ENCODE results near the gene KIF2C. TPM values are rescaled to one million over a fixed set of nuclear protein-coding genes. Genes with fewer than 3 reads are reported as not detected.
"Not testable (repeated sequence)": the region's sequence is repeated elsewhere in the genome, so short reads cannot be mapped to it uniquely, and the experiment has no call there.

Gene KIF2C
- polyA plus RNA-seq, 3 donors: 0.13 to 0.29 (median 0.24) TPM

DNA sequence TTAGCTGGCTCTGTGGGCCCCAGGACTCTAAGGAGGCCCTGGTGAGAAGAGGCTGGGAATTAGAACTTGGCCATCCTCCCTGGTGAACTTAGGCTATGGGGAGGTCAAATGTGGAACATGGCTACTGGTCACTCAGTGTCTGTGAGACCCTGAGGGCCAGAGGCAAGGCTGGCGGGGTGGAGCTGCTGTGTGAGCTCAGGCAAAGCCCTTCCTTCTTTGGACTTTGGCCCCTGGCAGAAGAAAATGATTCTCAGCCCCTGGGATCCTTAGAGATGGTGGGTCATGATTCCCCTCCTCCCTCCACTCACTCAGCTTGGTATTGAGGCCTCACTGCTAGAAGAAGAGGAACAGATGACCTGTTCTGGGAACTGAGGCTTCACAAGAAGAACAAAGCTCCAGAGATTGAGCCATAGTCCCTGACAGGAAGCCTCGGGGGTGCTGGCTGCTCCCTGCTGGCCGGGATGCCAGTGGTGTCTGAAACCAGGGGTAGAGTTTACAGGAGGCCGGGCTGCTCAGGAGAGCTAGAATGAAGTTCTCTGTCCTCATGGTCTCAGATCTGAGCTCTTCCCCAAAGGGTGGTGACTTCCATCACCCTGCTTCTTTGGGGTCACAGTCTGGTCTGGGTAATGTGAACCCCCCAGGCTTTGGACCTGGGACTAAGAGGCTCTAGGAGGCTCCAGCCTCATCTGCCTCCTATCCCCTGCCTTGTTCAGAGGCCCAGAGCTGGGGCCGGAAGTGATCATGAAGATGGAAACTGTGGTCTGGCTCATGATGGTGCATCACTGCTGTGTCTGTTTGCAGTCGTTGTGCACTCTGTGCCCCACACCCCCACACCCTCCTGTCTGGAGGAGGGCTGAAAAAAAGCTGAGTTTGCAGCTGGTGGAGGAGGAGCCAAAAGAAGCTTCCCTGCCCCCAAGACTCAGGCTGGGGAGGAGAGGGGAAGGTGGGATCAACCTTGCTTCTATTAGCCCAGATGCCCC lies 69.6 kb downstream of the KIF2C start:
- Mint-ChIP-seq H3K9me3 (no peaks in the 10 kb centered on the region), H3K27me3 (ENCODE audit: low read depth in 3 of 3) (peaks cover 0 to 4% (median 3%) of the 10 kb centered on the region in 3 donors), H3K4me1 (peaks cover 77% of the 10 kb centered on the region), H3K36me3 (peaks cover 30 to 32% of the 10 kb centered on the region in 2 donors), H3K4me3 (peak overlapping the region; percentile 64 to 78), H3K27ac (peak overlapping the region; percentile 100)
- DNase-seq: peak; percentile 90 to 95 (median 93)
- Histone ChIP-seq H3K4me1 (ENCODE audit: control insufficient read depth in 1 of 2, insufficient read depth in 2 of 2, low read length in 2 of 2) (peaks cover 78 to 87% of the 10 kb centered on the region in 2 donors), H3K4me3 (replicated peaks in 1 of 3; ENCODE audit: low read depth in 2 of 3, low read length in 3 of 3) (peak overlapping the region in 1 of 3 experiments; percentile 29), H2AFZ (ENCODE audit: insufficient read depth, low read depth, low read length, poor library complexity, severe bottlenecking) (no peak overlapping the region), H3K36me3 (replicated peaks in 1 of 2; ENCODE audit: control insufficient read depth in 1 of 2, insufficient read depth in 2 of 2, low read length in 2 of 2) (peaks cover 13 to 24% of the 10 kb centered on the region in 2 donors), H3K27ac (ENCODE audit: low read depth in 1 of 2, low read length in 2 of 2) (peak overlapping the region; percentile 99 to 100), H3K4me2 (replicated peaks; ENCODE audit: extremely low read depth, low read length, poor library complexity, severe bottlenecking) (peak overlapping the region; percentile 25), H4K20me1 (ENCODE audit: insufficient read depth, low read length) (no peaks in the 10 kb centered on the region), H3K9ac (ENCODE audit: insufficient read depth, low read length, poor library complexity, severe bottlenecking) (peak overlapping the region; percentile 83), H3K79me2 (ENCODE audit: insufficient read depth, low read length) (no peaks in the 10 kb centered on the region), H3K9me3 (replicated peaks in 1 of 2; ENCODE audit: control insufficient read depth in 1 of 2, insufficient read depth in 1 of 2, low read length in 2 of 2) (no peaks in the 10 kb centered on the region), H3K27me3 (ENCODE audit: control insufficient read depth in 2 of 2, insufficient read depth in 2 of 2, low read length in 2 of 2) (no peaks in the 10 kb centered on the region)
- intact Hi-C loops (cut with micrococcal nuclease): loop anchor here in 1 of 2 donors (1.0 kb wide), 1 partner anchor 8 kb away; no protein-coding TSS in a partner anchor
- TF ChIP-seq, protein P1, sequence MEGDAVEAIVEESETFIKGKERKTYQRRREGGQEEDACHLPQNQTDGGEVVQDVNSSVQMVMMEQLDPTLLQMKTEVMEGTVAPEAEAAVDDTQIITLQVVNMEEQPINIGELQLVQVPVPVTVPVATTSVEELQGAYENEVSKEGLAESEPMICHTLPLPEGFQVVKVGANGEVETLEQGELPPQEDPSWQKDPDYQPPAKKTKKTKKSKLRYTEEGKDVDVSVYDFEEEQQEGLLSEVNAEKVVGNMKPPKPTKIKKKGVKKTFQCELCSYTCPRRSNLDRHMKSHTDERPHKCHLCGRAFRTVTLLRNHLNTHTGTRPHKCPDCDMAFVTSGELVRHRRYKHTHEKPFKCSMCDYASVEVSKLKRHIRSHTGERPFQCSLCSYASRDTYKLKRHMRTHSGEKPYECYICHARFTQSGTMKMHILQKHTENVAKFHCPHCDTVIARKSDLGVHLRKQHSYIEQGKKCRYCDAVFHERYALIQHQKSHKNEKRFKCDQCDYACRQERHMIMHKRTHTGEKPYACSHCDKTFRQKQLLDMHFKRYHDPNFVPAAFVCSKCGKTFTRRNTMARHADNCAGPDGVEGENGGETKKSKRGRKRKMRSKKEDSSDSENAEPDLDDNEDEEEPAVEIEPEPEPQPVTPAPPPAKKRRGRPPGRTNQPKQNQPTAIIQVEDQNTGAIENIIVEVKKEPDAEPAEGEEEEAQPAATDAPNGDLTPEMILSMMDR (IDR thresholded peaks at IDR 0.05): peak; percentile 21
- 3% methylated on average over 3 of the region's 6 CpGs for WGBS (ENCODE audit: insufficient coverage)

DNA sequence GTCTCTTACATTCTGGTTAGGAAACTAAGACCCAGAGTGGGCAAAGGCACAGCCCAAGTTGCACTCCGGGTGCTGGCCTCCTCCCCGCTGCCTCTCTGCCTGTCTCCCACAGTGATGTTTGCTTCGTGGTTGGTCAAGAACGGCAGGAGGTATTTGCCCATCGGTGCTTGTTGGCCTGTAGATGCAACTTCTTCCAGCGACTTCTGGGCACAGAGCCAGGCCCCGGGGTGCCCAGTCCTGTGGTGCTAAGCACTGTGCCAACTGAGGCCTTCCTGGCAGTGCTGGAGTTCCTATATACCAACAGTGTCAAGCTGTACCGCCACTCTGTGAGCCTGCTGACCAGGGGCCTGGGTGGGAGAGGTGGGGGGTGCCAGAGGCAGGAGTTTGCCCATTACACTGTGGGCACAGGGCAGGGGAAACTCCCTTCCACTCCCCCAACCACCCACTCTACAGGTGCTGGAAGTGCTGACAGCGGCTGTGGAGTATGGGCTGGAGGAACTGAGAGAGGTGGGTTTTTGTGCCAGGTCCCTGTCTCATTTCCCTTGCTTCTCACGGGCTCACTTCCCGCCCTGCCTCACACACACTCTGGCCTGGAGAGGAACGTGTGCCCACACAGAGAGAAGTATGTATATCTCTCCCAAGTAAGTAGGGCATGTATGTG lies 70.6 kb downstream of the KIF2C start:
- Mint-ChIP-seq H3K4me3 (peak overlapping the region in 1 of 2 donors; percentile 57), H3K9me3 (no peaks in the 10 kb centered on the region), H3K27ac (peak overlapping the region; percentile 100), H3K27me3 (ENCODE audit: low read depth in 3 of 3) (peaks cover 0 to 3% (median 1%) of the 10 kb centered on the region in 3 donors), H3K4me1 (peaks cover 84% of the 10 kb centered on the region), H3K36me3 (peaks cover 26 to 28% of the 10 kb centered on the region in 2 donors)
- Histone ChIP-seq H3K4me2 (replicated peaks; ENCODE audit: extremely low read depth, low read length, poor library complexity, severe bottlenecking) (peak overlapping the region; percentile 25), H2AFZ (ENCODE audit: insufficient read depth, low read depth, low read length, poor library complexity, severe bottlenecking) (no peak overlapping the region), H3K9me3 (replicated peaks in 1 of 2; ENCODE audit: control insufficient read depth in 1 of 2, insufficient read depth in 1 of 2, low read length in 2 of 2) (no peaks in the 10 kb centered on the region), H3K4me1 (ENCODE audit: control insufficient read depth in 1 of 2, insufficient read depth in 2 of 2, low read length in 2 of 2) (peaks cover 88 to 97% of the 10 kb centered on the region in 2 donors), H3K9ac (ENCODE audit: insufficient read depth, low read length, poor library complexity, severe bottlenecking) (peak overlapping the region; percentile 83), H3K4me3 (replicated peaks in 1 of 3; ENCODE audit: low read depth in 2 of 3, low read length in 3 of 3) (peak overlapping the region in 1 of 3 experiments; percentile 29), H4K20me1 (ENCODE audit: insufficient read depth, low read length) (no peaks in the 10 kb centered on the region), H3K27me3 (ENCODE audit: control insufficient read depth in 2 of 2, insufficient read depth in 2 of 2, low read length in 2 of 2) (no peaks in the 10 kb centered on the region), H3K36me3 (replicated peaks in 1 of 2; ENCODE audit: control insufficient read depth in 1 of 2, insufficient read depth in 2 of 2, low read length in 2 of 2) (peaks cover 6 to 14% of the 10 kb centered on the region in 2 donors), H3K79me2 (ENCODE audit: insufficient read depth, low read length) (no peaks in the 10 kb centered on the region), H3K27ac (ENCODE audit: low read depth in 1 of 2, low read length in 2 of 2) (peak overlapping the region; percentile 99 to 100)
- 0% methylated on average over 4 of the region's 12 CpGs for WGBS (ENCODE audit: insufficient coverage)
- DNase-seq: peak; percentile 67 to 87 (median 70)
- intact Hi-C loops (cut with micrococcal nuclease): no loop called here
- TF ChIP-seq, protein P1 (IDR thresholded peaks at IDR 0.05): no peak

DNA sequence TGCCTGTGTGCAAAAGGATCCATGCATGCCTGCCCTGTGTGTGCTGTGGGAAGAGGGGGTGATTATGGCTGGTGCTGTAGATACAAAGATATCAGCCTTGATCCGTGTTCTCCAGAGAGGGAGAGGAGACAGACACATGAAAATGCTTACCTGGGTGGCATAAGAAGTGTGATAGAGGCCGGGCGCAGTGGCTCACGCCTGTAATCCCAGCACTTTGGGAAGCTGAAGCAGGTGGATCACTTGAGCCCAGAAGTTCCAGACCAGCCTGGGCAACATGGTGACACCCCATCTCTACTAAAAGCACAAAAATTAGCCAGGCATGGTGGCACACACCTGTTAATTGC lies 71.1 kb downstream of the KIF2C start:
- intact Hi-C loops (cut with micrococcal nuclease); H4K20me1 ChIP-seq (ENCODE audit: insufficient read depth, low read length); H2AFZ ChIP-seq (ENCODE audit: insufficient read depth, low read depth, low read length, poor library complexity, severe bottlenecking); DNase-seq; H3K9me3 Mint-ChIP-seq; H3K9me3 ChIP-seq (replicated peaks in 1 of 2; ENCODE audit: control insufficient read depth in 1 of 2, insufficient read depth in 1 of 2, low read length in 2 of 2); H3K79me2 ChIP-seq (ENCODE audit: insufficient read depth, low read length); H3K27me3 ChIP-seq (ENCODE audit: control insufficient read depth in 2 of 2, insufficient read depth in 2 of 2, low read length in 2 of 2); H3K27me3 Mint-ChIP-seq (ENCODE audit: low read depth in 3 of 3); H3K36me3 ChIP-seq (replicated peaks in 1 of 2; ENCODE audit: control insufficient read depth in 1 of 2, insufficient read depth in 2 of 2, low read length in 2 of 2): not testable (repeated sequence)
- H3K4me1 Mint-ChIP-seq: peaks cover 85% of the 10 kb centered on the region
- H3K27ac ChIP-seq (ENCODE audit: low read depth in 1 of 2, low read length in 2 of 2): peak overlapping the region; percentile 99 to 100
- 60% methylated on average over 1 of the region's 4 CpGs for whole genome bisulfite sequencing (ENCODE audit: insufficient coverage)
- H3K9ac ChIP-seq (ENCODE audit: insufficient read depth, low read length, poor library complexity, severe bottlenecking): peak overlapping the region; percentile 83
- H3K4me1 ChIP-seq (ENCODE audit: control insufficient read depth in 1 of 2, insufficient read depth in 2 of 2, low read length in 2 of 2): peaks cover 88 to 93% of the 10 kb centered on the region in 2 donors
- H3K4me3 Mint-ChIP-seq: peak overlapping the region in 1 of 2 donors; percentile 57
- H3K4me3 ChIP-seq (replicated peaks in 1 of 3; ENCODE audit: low read depth in 2 of 3, low read length in 3 of 3): peak overlapping the region in 1 of 3 experiments; percentile 29
- H3K27ac Mint-ChIP-seq: peak overlapping the region; percentile 100
- H3K4me2 ChIP-seq (replicated peaks; ENCODE audit: extremely low read depth, low read length, poor library complexity, severe bottlenecking): peak overlapping the region; percentile 25
- H3K36me3 Mint-ChIP-seq: peaks cover 21 to 24% of the 10 kb centered on the region in 2 donors

Measured in CD14-positive monocyte (primary cell).